K562 (cell line): Measurements from ENCODE around the gene APOM. TPM values are rescaled to one million over a fixed set of nuclear protein-coding genes. Genes with fewer than 3 reads are reported as not detected.

Experiments used
- CBFB ChIP-seq: sonication (generic); formaldehyde crosslinking; IDR thresholded peaks from 2 replicates; pipeline ENCODE4 v1.4.0; 2020; ENCODE audit warnings: mild to moderate bottlenecking, missing genetic modification reagents
- CREM ChIP-seq: IDR thresholded peaks from 2 replicates; pipeline ENCODE4 v1.6.1; 2014; ENCODE audit warnings: antibody characterized with exemption, low read depth
- DEAF1 ChIP-seq: fragments of 450-650 bp; formaldehyde crosslinking; IDR thresholded peaks from 2 replicates; pipeline ENCODE4 v1.4.0; 2020; ENCODE audit warnings: mild to moderate bottlenecking, moderate library complexity
- E2F3 ChIP-seq: fragments of 250-450 bp; sonication (Bioruptor Pico); IDR thresholded peaks from 2 replicates; pipeline ENCODE4 v1.4.0; 2020; ENCODE audit warnings: mild to moderate bottlenecking
- EHMT2 ChIP-seq: fragments of 450-650 bp; IDR thresholded peaks from 2 replicates; pipeline ENCODE4 v1.6.1; 2018; ENCODE audit warnings: antibody characterized with exemption
- EWSR1 ChIP-seq: fragments of 450-650 bp; IDR thresholded peaks from 2 replicates; pipeline ENCODE4 v1.6.1; 2018; ENCODE audit warnings: borderline replicate concordance, mild to moderate bottlenecking, low read depth, moderate library complexity; ENCODE audit not compliant: partially characterized antibody
- FOXA1 ChIP-seq: fragments of 450-650 bp; IDR thresholded peaks from 2 replicates; pipeline ENCODE4 v1.6.1; 2016; ENCODE audit warnings: mild to moderate bottlenecking, borderline replicate concordance
- FOXK2 ChIP-seq, 2 experiments: fragments of 450-650 bp; IDR thresholded peaks in 1 of 2; conservative IDR thresholded peaks in 1 of 2; 2 replicates each; pipeline ENCODE4 v1.6.1; 2016; ENCODE audit warnings: low read depth in 2 of 2, mild to moderate bottlenecking in 1 of 2
- HDGF ChIP-seq: fragments of 450-650 bp; IDR thresholded peaks from 2 replicates; pipeline ENCODE4 v1.6.1; 2016
- HNRNPL ChIP-seq: fragments of 200-400 bp; formaldehyde crosslinking; IDR thresholded peaks from 2 replicates; pipeline ENCODE4 v1.6.1; 2017; ENCODE audit warnings: low read depth, mild to moderate bottlenecking, low read length
- HNRNPLL ChIP-seq: fragments of 200-400 bp; formaldehyde crosslinking; IDR thresholded peaks from 2 replicates; pipeline ENCODE4 v1.6.1; 2017; ENCODE audit warnings: low read length, low read depth, mild to moderate bottlenecking; ENCODE audit not compliant: poor library complexity, severe bottlenecking
- ILK ChIP-seq: fragments of 450-650 bp; IDR thresholded peaks from 2 replicates; pipeline ENCODE4 v1.6.1; 2016; ENCODE audit warnings: missing genetic modification characterization, low read depth, mild to moderate bottlenecking, missing compliant biosample characterization, moderate library complexity, borderline replicate concordance
- MCM3 ChIP-seq: fragments of 450-650 bp; IDR thresholded peaks from 2 replicates; pipeline ENCODE4 v1.6.1; 2016
- MEIS2 ChIP-seq: fragments of 450-650 bp; IDR thresholded peaks from 2 replicates; pipeline ENCODE4 v1.6.1; 2014; ENCODE audit warnings: mild to moderate bottlenecking; ENCODE audit not compliant: partially characterized antibody
- NBN ChIP-seq: fragments of 450-650 bp; IDR thresholded peaks from 2 replicates; pipeline ENCODE4 v1.6.1; 2016; ENCODE audit warnings: low read depth, mild to moderate bottlenecking
- NCOR1 ChIP-seq: fragments of 450-650 bp; IDR thresholded peaks from 2 replicates; pipeline ENCODE4 v1.6.1; 2016; ENCODE audit warnings: mild to moderate bottlenecking, moderate library complexity
- NR2C1 ChIP-seq, 2 experiments: fragments of 450-650 bp; IDR thresholded peaks; 2 replicates each; pipeline ENCODE4 v1.6.1; 2017; ENCODE audit warnings: mild to moderate bottlenecking in 2 of 2, antibody characterized with exemption in 1 of 2, inconsistent platforms in 1 of 2, missing compliant biosample characterization in 1 of 2, missing genetic modification characterization in 1 of 2
- PHF8 ChIP-seq: fragments of 200-600 bp; sonication (generic); IDR thresholded peaks from 2 replicates; pipeline ENCODE4 v1.6.1; 2012; ENCODE audit warnings: mixed run types, mild to moderate bottlenecking, inconsistent platforms, low read length, moderate library complexity, borderline replicate concordance
- SRSF7 ChIP-seq: fragments of 200-400 bp; formaldehyde crosslinking; optimal IDR thresholded peaks from 2 replicates; pipeline ENCODE3; 2017; ENCODE audit warnings: mild to moderate bottlenecking, low read depth, low read length
- THRA ChIP-seq: fragments of 450-650 bp; IDR thresholded peaks from 2 replicates; pipeline ENCODE4 v1.6.1; 2017; ENCODE audit warnings: mild to moderate bottlenecking, moderate library complexity
- TRIM24 ChIP-seq, 2 experiments: fragments of 450-650 bp; IDR thresholded peaks; 2 replicates each; pipeline ENCODE4 v1.6.1; 2016
- ZFP1 ChIP-seq: fragments of 450-650 bp; formaldehyde crosslinking; IDR thresholded peaks from 2 replicates; pipeline ENCODE4 v1.4.0; 2020; ENCODE audit warnings: mild to moderate bottlenecking, mixed read lengths
- ZFPM2 ChIP-seq: fragments of 250-450 bp; sonication (Bioruptor Pico); IDR thresholded peaks from 2 replicates; pipeline ENCODE4 v1.5.1; 2022; ENCODE audit warnings: mild to moderate bottlenecking
- ZNF77 ChIP-seq: fragments of 250-450 bp; sonication (Bioruptor Pico); IDR thresholded peaks from 2 replicates; pipeline ENCODE4 v1.5.0; 2020
- polyA plus RNA-seq, 8 experiments: library from polyadenylated mRNA; depleted of rRNA in 4 of 8; stranded (reverse) in 5 of 8; unstranded in 3 of 8; fragments of >200 nt; fragmentation: Nextera tagmentation in 2 of 8; fragmentation: Illumina TruSeq in 1 of 8; extraction: Ambion mirVana in 2 of 8; extraction: Trizol in 1 of 8; gene quantifications; 2 replicates each; pipeline versions ENCODE4 v1.2.1 to v1.2.3, GENCODE V29; 2011 to 2014; ENCODE audit warnings: inconsistent platforms in 1 of 8, missing spikeins in 1 of 8
- total RNA-seq, 7 experiments: library from RNA; depleted of rRNA in 6 of 7; stranded (reverse); fragments of >200 nt in 6 of 7; fragmentation: Illumina TruSeq in 2 of 7; extraction: Trizol in 2 of 7; gene quantifications; 2 replicates each; pipeline versions ENCODE4 v1.2.1 to v1.2.3, GENCODE V29; 2011 to 2021; ENCODE audit warnings: low replicate concordance in 1 of 7
- TF ChIP-seq, protein P1 (sequence below): fragments of 450-650 bp; conservative IDR thresholded peaks from 2 replicates; pipeline ENCODE4 v1.6.1; 2016; ENCODE audit warnings: missing genetic modification characterization, low read depth, mild to moderate bottlenecking, missing compliant biosample characterization, moderate library complexity
- TF ChIP-seq, protein P2 (sequence below): sonication (generic); formaldehyde crosslinking; IDR thresholded peaks from 2 replicates; pipeline ENCODE4 v1.8.0; 2022; ENCODE audit warnings: mild to moderate bottlenecking, missing genetic modification reagents

APOM gene
- total and polyA plus RNA-seq, 9 of the 15 experiments (the other 6 are each of a cell fraction or from before 2014, with no cell fraction given) = 5.7 to 24.3 (median 10.4) TPM

DNA sequence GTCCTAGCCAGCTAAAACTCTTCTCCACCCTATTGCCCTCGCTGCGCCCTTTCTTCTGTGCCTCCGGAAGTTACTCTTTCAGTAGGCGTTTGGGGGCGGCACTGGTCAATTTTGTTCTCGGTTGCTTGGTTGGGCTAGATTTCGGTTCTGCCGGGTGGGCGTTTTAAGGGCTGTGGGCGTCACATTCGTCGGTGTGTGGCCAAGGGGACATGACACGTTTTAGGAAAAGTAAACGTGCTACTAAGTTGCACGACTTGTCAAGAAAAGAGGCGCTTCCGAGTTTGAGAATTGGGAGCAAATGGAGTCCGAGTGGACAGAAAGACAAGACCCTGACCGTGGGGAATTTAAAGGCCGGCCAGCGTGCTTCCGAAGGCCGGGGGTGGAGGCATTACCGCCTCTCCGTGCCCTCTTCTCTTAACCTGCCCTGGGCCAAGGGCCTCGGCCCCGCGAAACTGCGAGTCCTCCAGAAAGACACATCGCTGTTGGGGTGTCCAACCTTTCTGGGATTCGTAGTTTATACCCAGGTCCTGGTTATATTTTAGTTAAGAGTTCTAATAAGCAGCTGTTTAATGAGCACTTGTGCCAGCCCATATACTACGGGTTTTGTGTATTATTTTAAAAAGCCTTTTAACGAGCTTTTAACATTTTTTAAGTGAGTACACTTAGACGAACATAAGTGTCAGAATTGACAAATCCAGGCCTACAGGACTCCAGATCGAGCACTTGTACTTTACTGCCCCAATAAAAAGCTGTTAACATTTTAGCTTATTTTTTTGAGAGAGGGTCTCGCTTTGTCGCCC is 2.6 kb upstream of the APOM start (continued):
- TF ChIP-seq MCM3 = no peak
- TF ChIP-seq NBN = peak; percentile 94
- no peak for TF ChIP-seq ZFP1 (CRISPR knock-in tag)
- TF ChIP-seq E2F3 = peak; percentile 79; the same call in 1 of the 2 replicates
- no peak for TF ChIP-seq SRSF7
- no peak for TF ChIP-seq THRA
- peak; percentile 77 for TF ChIP-seq EHMT2
- peak; percentile 71; the same call in 1 of the 2 replicates for TF ChIP-seq PHF8
- TF ChIP-seq CBFB (CRISPR knock-in tag) = peak; percentile 70; the same call in 1 of the 2 replicates
- no peak for TF ChIP-seq ILK (tag)
- peak; percentile 93; a peak in 3 of 4 replicates for TF ChIP-seq FOXK2 (conservative IDR thresholded peaks at IDR 0.05 in 1 of 2, IDR thresholded peaks at IDR 0.05 in 1 of 2; ENCODE audit: low read depth in 2 of 2)
- no peak for TF ChIP-seq NCOR1
- peak; percentile 19; the same call in 1 of the 2 replicates for TF ChIP-seq CREM
- TF ChIP-seq HNRNPL = peak; percentile 61; the same call in 1 of the 2 replicates
- no peak for TF ChIP-seq TRIM24 (IDR thresholded peaks at IDR 0.05)
- TF ChIP-seq, protein P1, sequence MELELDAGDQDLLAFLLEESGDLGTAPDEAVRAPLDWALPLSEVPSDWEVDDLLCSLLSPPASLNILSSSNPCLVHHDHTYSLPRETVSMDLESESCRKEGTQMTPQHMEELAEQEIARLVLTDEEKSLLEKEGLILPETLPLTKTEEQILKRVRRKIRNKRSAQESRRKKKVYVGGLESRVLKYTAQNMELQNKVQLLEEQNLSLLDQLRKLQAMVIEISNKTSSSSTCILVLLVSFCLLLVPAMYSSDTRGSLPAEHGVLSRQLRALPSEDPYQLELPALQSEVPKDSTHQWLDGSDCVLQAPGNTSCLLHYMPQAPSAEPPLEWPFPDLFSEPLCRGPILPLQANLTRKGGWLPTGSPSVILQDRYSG = peak; percentile 91
- TF ChIP-seq ZFPM2 = no peak
- TF ChIP-seq DEAF1 (CRISPR knock-in tag) = no peak; the same call in 1 of the 2 replicates
- no peak for TF ChIP-seq FOXA1
- no peak for TF ChIP-seq MEIS2
- TF ChIP-seq HDGF = peak; percentile 81
- TF ChIP-seq NR2C1 (IDR thresholded peaks at IDR 0.05) = no peak
- peak; percentile 90 for TF ChIP-seq NR2C1 (tag; IDR thresholded peaks at IDR 0.05)
- TF ChIP-seq, protein P2, sequence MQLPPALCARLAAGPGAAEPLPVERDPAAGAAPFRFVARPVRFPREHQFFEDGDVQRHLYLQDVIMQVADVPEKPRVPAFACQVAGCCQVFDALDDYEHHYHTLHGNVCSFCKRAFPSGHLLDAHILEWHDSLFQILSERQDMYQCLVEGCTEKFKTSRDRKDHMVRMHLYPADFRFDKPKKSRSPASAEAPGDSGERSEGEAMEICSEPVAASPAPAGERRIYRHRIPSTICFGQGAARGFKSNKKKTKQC (CRISPR knock-in tag) = no peak; the same call in 1 of the 2 replicates
- TF ChIP-seq HNRNPLL = peak; percentile 96
- no peak for TF ChIP-seq EWSR1
- peak; percentile 85 for TF ChIP-seq ZNF77 (CRISPR knock-in tag)
